ENCODE results near the gene TNS4. TPM values are rescaled to one million over a fixed set of nuclear protein-coding genes. Genes with fewer than 3 reads are reported as not detected.
A peak's percentile ranks its signal among the peaks of the same experiment; 100 is the strongest.
"Not testable (repeated sequence)": the region's sequence is repeated elsewhere in the genome, so short reads cannot be mapped to it uniquely, and the experiment has no call there.

Gene TNS4
- total RNA-seq: 1 to 10 TPM; 7.3 to 7.6 TPM

GRCh38 chr17:40501499-40501911 lies at the start of gene TNS4:
Gene TNS4 (minus strand): TSS chr17:40501623. CDS start chr17:40496425, 5,198 bp downstream.
- Mint-ChIP-seq H3K27ac (no peak within 1 kb of the TSS), H3K4me1 (no peaks in the 10 kb centered on the region), H3K27me3 (peaks cover 18% of the 10 kb centered on the region), H3K4me3 (no peak within 1 kb of the TSS), H3K9me3 (no peaks in the 10 kb centered on the region), H3K36me3 (no peaks in the 10 kb centered on the region)
- DNase-seq: no peak

- Mint-ChIP-seq H3K4me1 (peaks cover 93% of the 10 kb centered on the region), H3K27ac (peak overlapping the region; percentile 57), H3K36me3 (peaks cover 48% of the 10 kb centered on the region), H3K9me3 (no peaks in the 10 kb centered on the region), H3K4me3 (peak overlapping the region; percentile 4), H3K27me3 (no peaks in the 10 kb centered on the region)
- no peak for DNase-seq
Observed at GRCh38 chr17:40550608-40551007, 49.2 kb upstream of the TNS4 start.

- Mint-ChIP-seq H3K27me3 (no peaks in the 10 kb centered on the region), H3K4me1 (peaks cover 84% of the 10 kb centered on the region), H3K36me3 (peaks cover 33% of the 10 kb centered on the region), H3K4me3 (peak overlapping the region; percentile 50), H3K27ac (peak overlapping the region; percentile 77), H3K9me3 (peaks cover under 1% of the 10 kb centered on the region)
- no peak for DNase-seq
Observed at GRCh38 chr17:40548982-40549685, 47.7 kb upstream of the TNS4 start.

- Mint-ChIP-seq H3K4me1 (peaks cover 82% of the 10 kb centered on the region), H3K36me3 (peaks cover 28% of the 10 kb centered on the region), H3K27me3 (no peaks in the 10 kb centered on the region), H3K4me3 (no peak overlapping the region), H3K27ac (peak overlapping the region; percentile 77), H3K9me3 (peaks cover 1% of the 10 kb centered on the region)
- no peak for DNase-seq
Observed at GRCh38 chr17:40548491-40548981, 47.1 kb upstream of the TNS4 start.

GRCh38 chr17:40547785-40548478 lies 46.5 kb upstream of the TNS4 start:
- no peak for DNase-seq
- H3K27me3 Mint-ChIP-seq: no peaks in the 10 kb centered on the region
- peaks cover 26% of the 10 kb centered on the region for H3K36me3 Mint-ChIP-seq
- H3K4me1 Mint-ChIP-seq: peaks cover 84% of the 10 kb centered on the region
- H3K4me3 Mint-ChIP-seq: peak overlapping the region; percentile 23
- peaks cover 1% of the 10 kb centered on the region for H3K9me3 Mint-ChIP-seq
- H3K27ac Mint-ChIP-seq: peak overlapping the region; percentile 76

GRCh38 chr17:40547079-40547784 lies 45.8 kb upstream of the TNS4 start:
- peaks cover 19% of the 10 kb centered on the region for H3K36me3 Mint-ChIP-seq
- peak; percentile 74 for DNase-seq
- peaks cover 84% of the 10 kb centered on the region for H3K4me1 Mint-ChIP-seq
- peak overlapping the region; percentile 76 for H3K27ac Mint-ChIP-seq
- no peak overlapping the region for H3K4me3 Mint-ChIP-seq
- H3K27me3 Mint-ChIP-seq: no peaks in the 10 kb centered on the region
- H3K9me3 Mint-ChIP-seq: peaks cover 1% of the 10 kb centered on the region

- Mint-ChIP-seq H3K4me1 (peaks cover 86% of the 10 kb centered on the region), H3K36me3 (peaks cover 13% of the 10 kb centered on the region)
- not testable (repeated sequence) for DNase-seq, H3K27ac Mint-ChIP-seq, H3K9me3 Mint-ChIP-seq, H3K4me3 Mint-ChIP-seq, H3K27me3 Mint-ChIP-seq
Observed at GRCh38 chr17:40546497-40546896, 45.1 kb upstream of the TNS4 start.

GRCh38 chr17:40545660-40546059 lies 44.2 kb upstream of the TNS4 start:
- no peak for DNase-seq
- no peaks in the 10 kb centered on the region for H3K27me3 Mint-ChIP-seq
- peaks cover 86% of the 10 kb centered on the region for H3K4me1 Mint-ChIP-seq
- H3K36me3 Mint-ChIP-seq: peaks cover 9% of the 10 kb centered on the region
- H3K9me3 Mint-ChIP-seq: peaks cover 1% of the 10 kb centered on the region
- H3K27ac Mint-ChIP-seq: peak overlapping the region; percentile 44
- no peak overlapping the region for H3K4me3 Mint-ChIP-seq

- Mint-ChIP-seq H3K9me3 (peaks cover 1% of the 10 kb centered on the region), H3K4me3 (peak overlapping the region; percentile 81), H3K27ac (peak overlapping the region; percentile 100), H3K4me1 (peaks cover 83% of the 10 kb centered on the region), H3K27me3 (no peaks in the 10 kb centered on the region), H3K36me3 (peaks cover 6% of the 10 kb centered on the region)
- peak; percentile 80 for DNase-seq
Observed at GRCh38 chr17:40542558-40543411, 41.4 kb upstream of the TNS4 start.

- no peak for DNase-seq
- Mint-ChIP-seq H3K27me3 (no peaks in the 10 kb centered on the region), H3K4me3 (peak overlapping the region; percentile 81), H3K36me3 (peaks cover 9% of the 10 kb centered on the region), H3K27ac (peak overlapping the region; percentile 100), H3K9me3 (peaks cover 1% of the 10 kb centered on the region), H3K4me1 (peaks cover 83% of the 10 kb centered on the region)
Observed at GRCh38 chr17:40541873-40542557, 40.6 kb upstream of the TNS4 start.

- peaks cover 85% of the 10 kb centered on the region for H3K4me1 Mint-ChIP-seq
- H3K27ac Mint-ChIP-seq: peak overlapping the region; percentile 100
Observed at GRCh38 chr17:40541060-40541872, 39.8 kb upstream of the TNS4 start.

GRCh38 chr17:40540448-40540847 lies 39.0 kb upstream of the TNS4 start:
- Mint-ChIP-seq H3K27ac (peak overlapping the region; percentile 100), H3K4me3 (peak overlapping the region; percentile 81), H3K27me3 (no peaks in the 10 kb centered on the region), H3K4me1 (peaks cover 85% of the 10 kb centered on the region), H3K9me3 (peaks cover 1% of the 10 kb centered on the region), H3K36me3 (peaks cover 9% of the 10 kb centered on the region)
- peak; percentile 83 for DNase-seq

More at GRCh38 chr17:40541060-40541872, 39.8 kb upstream of the TNS4 start:
- H3K36me3 Mint-ChIP-seq: peaks cover 7% of the 10 kb centered on the region
- peak overlapping the region; percentile 81 for H3K4me3 Mint-ChIP-seq
- peak; percentile 81 for DNase-seq
- no peaks in the 10 kb centered on the region for H3K27me3 Mint-ChIP-seq
- peaks cover 1% of the 10 kb centered on the region for H3K9me3 Mint-ChIP-seq

- Mint-ChIP-seq H3K27ac (peak overlapping the region; percentile 100), H3K36me3 (peaks cover 9% of the 10 kb centered on the region), H3K27me3 (no peaks in the 10 kb centered on the region), H3K4me1 (peaks cover 82% of the 10 kb centered on the region), H3K9me3 (peaks cover 1% of the 10 kb centered on the region), H3K4me3 (peak overlapping the region; percentile 81)
- no peak for DNase-seq
Observed at GRCh38 chr17:40539711-40540411, 38.4 kb upstream of the TNS4 start.

Measured in activated naive CD8-positive, alpha-beta T cell treated with anti-CD3 and anti-CD28 coated beads for 36 hours (primary cell).